Fibroblast of lung (primary cell): ENCODE measurements around the gene MAPK8IP1.

Experiments used
- CTCF ChIP-seq, 2 donors: IDR thresholded peaks in 1 of 2; conservative IDR thresholded peaks in 1 of 2; 1 replicate in 1 of 2; 2 replicates in 1 of 2; pipeline ENCODE4 v1.5.1; 2011 to 2012; ENCODE audit warnings: low read length in 2 of 2, control low read depth in 1 of 2, inconsistent platforms in 1 of 2, low read depth in 1 of 2, mild to moderate bottlenecking in 1 of 2
- EZH2 ChIP-seq: IDR thresholded peaks from 2 replicates; pipeline ENCODE4 v1.5.1; 2012; ENCODE audit warnings: low read length, control low read depth, mild to moderate bottlenecking; ENCODE audit errors: missing control alignments

GRCh38 chr11:45929486-45930030, 44.1 kb downstream of the MAPK8IP1 start:
- TF ChIP-seq CTCF (conservative IDR thresholded peaks at IDR 0.05 in 1 of 2, IDR thresholded peaks at IDR 0.05 in 1 of 2; ENCODE audit: low read depth in 1 of 2, low read length in 2 of 2) (no peak), EZH2 (no peak)
